Activated CD8-positive, alpha-beta T cell treated with anti-CD3 and anti-CD28 coated beads for 36 hours (primary cell): ENCODE results near the gene UBIAD1. TPM values are rescaled to one million over a fixed set of nuclear protein-coding genes. Genes with fewer than 3 reads are reported as not detected.

ENCODE experiments used
- ATAC-seq: fragments of 200-7000 bp; cut with Tn5 transposase; one replicate; pipeline ENCODE4 v1.10.0; 2021; ENCODE audit warnings: mild to moderate bottlenecking, moderate library complexity
- CTCF ChIA-PET: fragments of 350-600 bp; sonication (Branson Sonifier 250); formaldehyde crosslinking; loops from one replicate; lab custom pipeline; 2021; ENCODE audit warnings: antibody characterized with exemption; lab: Charles Lee
- POLR2A ChIA-PET: fragments of 350-600 bp; sonication (Branson Sonifier 250); formaldehyde crosslinking; loops from one replicate; lab custom pipeline; 2021; ENCODE audit warnings: antibody characterized with exemption; lab: Charles Lee
- DNase-seq: peaks from one replicate; pipeline ENCODE4 v3.0.0-alpha.2; 2020
- H3K27ac Mint-ChIP-seq: one replicate; pipeline ENCODE4 v1.8.0; 2021; ENCODE audit warnings: mild to moderate bottlenecking, mixed read lengths
- H3K27me3 Mint-ChIP-seq: one replicate; pipeline ENCODE4 v1.8.0; 2021; ENCODE audit warnings: mixed read lengths
- H3K36me3 Mint-ChIP-seq: one replicate; pipeline ENCODE4 v1.8.0; 2021; ENCODE audit warnings: low read depth, mixed read lengths
- H3K4me1 Mint-ChIP-seq: one replicate; pipeline ENCODE4 v1.8.0; 2021; ENCODE audit warnings: low read depth, mixed read lengths
- H3K4me3 Mint-ChIP-seq: one replicate; pipeline ENCODE4 v1.8.0; 2021; ENCODE audit warnings: mild to moderate bottlenecking, moderate library complexity, mixed read lengths
- H3K9me3 Mint-ChIP-seq: one replicate; pipeline ENCODE4 v1.8.0; 2021; ENCODE audit warnings: mixed read lengths
- CTCF ChIP-seq: fragments of 200-600 bp; IDR thresholded peaks from one replicate; pipeline ENCODE4 v1.8.0; 2022; ENCODE audit warnings: antibody characterized with exemption, mild to moderate bottlenecking
- intact Hi-C: fragments of 100-400 bp; cut with micrococcal nuclease; formaldehyde crosslinking; loops from one replicate; pipeline ENCODE4 v1.10.0; 2022
- total RNA-seq, 2 experiments: library from RNA; stranded (reverse); gene quantifications; one replicate each; pipeline ENCODE4 v1.2.3, GENCODE V29; 2021

The UBIAD1 gene
- total RNA-seq, 2 experiments from 2014 or later: 24.0 to 26.2 TPM

GRCh38 chr1:11324567-11325165 lies 51.7 kb downstream of the UBIAD1 start:
- POLR2A ChIA-PET: no interaction called here
- Mint-ChIP-seq H3K9me3 (no peaks in the 10 kb centered on the region), H3K36me3 (no peaks in the 10 kb centered on the region), H3K27ac (no peak overlapping the region), H3K4me3 (no peak overlapping the region), H3K27me3 (no peaks in the 10 kb centered on the region), H3K4me1 (peaks cover 3% of the 10 kb centered on the region)
- CTCF ChIA-PET: interaction anchor here (2.4 kb wide), 1 partner anchor 317 kb away, joined by 8 read pairs; no protein-coding TSS in a partner anchor
- intact Hi-C loops: no loop called here
- no peak for TF ChIP-seq CTCF
- DNase-seq (no peak), ATAC-seq (no peak)

GRCh38 chr1:11326070-11326469 lies 53.1 kb downstream of the UBIAD1 start:
- intact Hi-C loops: no loop called here
- CTCF ChIA-PET: interaction anchor here (1.6 kb wide), 1 partner anchor 315 kb away, joined by 3 read pairs; no protein-coding TSS in a partner anchor
- DNase-seq: no peak
- POLR2A ChIA-PET: no interaction called here
- Mint-ChIP-seq H3K36me3 (no peaks in the 10 kb centered on the region), H3K27me3 (no peaks in the 10 kb centered on the region), H3K9me3 (no peaks in the 10 kb centered on the region), H3K27ac (no peak overlapping the region), H3K4me3 (no peak overlapping the region), H3K4me1 (no peaks in the 10 kb centered on the region)
- TF ChIP-seq CTCF: no peak
- no peak for ATAC-seq

- CTCF ChIA-PET: interaction anchor here (0.8 to 1.7 kb wide), 2 partner anchors 9 to 382 kb away, joined by 3 to 7 read pairs; no protein-coding TSS in a partner anchor
- DNase-seq: no peak
- Mint-ChIP-seq H3K4me1 (no peaks in the 10 kb centered on the region), H3K9me3 (no peaks in the 10 kb centered on the region), H3K4me3 (no peak overlapping the region), H3K27ac (no peak overlapping the region), H3K36me3 (no peaks in the 10 kb centered on the region), H3K27me3 (no peaks in the 10 kb centered on the region)
- no peak for TF ChIP-seq CTCF
- ATAC-seq: no peak
- intact Hi-C loops: no loop called here
- POLR2A ChIA-PET: no interaction called here
Measured at GRCh38 chr1:11328444-11328843, 55.4 kb downstream of the UBIAD1 start.

GRCh38 chr1:11330411-11330810 lies 57.4 kb downstream of the UBIAD1 start:
- no peaks in the 10 kb centered on the region for H3K4me1 Mint-ChIP-seq
- no peak for ATAC-seq
- no peaks in the 10 kb centered on the region for H3K27me3 Mint-ChIP-seq
- intact Hi-C loops: no loop called here
- no peak for DNase-seq
- no peak for TF ChIP-seq CTCF
- no peaks in the 10 kb centered on the region for H3K9me3 Mint-ChIP-seq
- CTCF ChIA-PET: interaction anchor here (2.7 kb wide), 1 partner anchor 10 kb away, joined by 6 read pairs; no protein-coding TSS in a partner anchor
- no peak overlapping the region for H3K4me3 Mint-ChIP-seq
- POLR2A ChIA-PET: no interaction called here
- H3K36me3 Mint-ChIP-seq: no peaks in the 10 kb centered on the region
- H3K27ac Mint-ChIP-seq: no peak overlapping the region
